AG08395 (cell line): ENCODE data around the gene ZFYVE21.
"Not testable (repeated sequence)": the region's sequence is repeated elsewhere in the genome, so short reads cannot be mapped to it uniquely, and the experiment has no call there.

ENCODE experiments used
- DNase-seq: peaks from one replicate; pipeline ENCODE4 v3.0.0; 2012; ENCODE audit warnings: mixed read lengths, low spot score

Gene ZFYVE21

GRCh38 chr14:103763730-103764488, 48.3 kb downstream of the ZFYVE21 start:
- no peak for DNase-seq

GRCh38 chr14:103765526-103765925, 49.9 kb downstream of the ZFYVE21 start:
- DNase-seq: no peak

- DNase-seq: no peak
Observed at GRCh38 chr14:103767336-103767894, 51.8 kb downstream of the ZFYVE21 start.

GRCh38 chr14:103770500-103770899, 54.9 kb downstream of the ZFYVE21 start:
- no peak for DNase-seq

GRCh38 chr14:103770902-103771301, 55.3 kb downstream of the ZFYVE21 start:
- DNase-seq: no peak

GRCh38 chr14:103772078-103772712, 56.6 kb downstream of the ZFYVE21 start:
- no peak for DNase-seq

- DNase-seq: no peak
Observed at GRCh38 chr14:103773521-103773920, 57.9 kb downstream of the ZFYVE21 start.

GRCh38 chr14:103775506-103775905, 59.9 kb downstream of the ZFYVE21 start:
- DNase-seq: no peak

- DNase-seq: not testable (repeated sequence)
Observed at GRCh38 chr14:103776319-103776718, 60.7 kb downstream of the ZFYVE21 start.

- no peak for DNase-seq
Observed at GRCh38 chr14:103782376-103782775, 66.8 kb downstream of the ZFYVE21 start.
